Activated CD8-positive, alpha-beta memory T cell treated with anti-CD3 and anti-CD28 coated beads for 48 hours (primary cell): ENCODE results near the gene FBXO42.

Experiments
- DNase-seq, 3 experiments: peaks; one replicate each; pipeline ENCODE4 v3.0.0-alpha.2; 2020; ENCODE audit warnings: low read depth in 2 of 3, low spot score in 2 of 3

The FBXO42 gene

DNA sequence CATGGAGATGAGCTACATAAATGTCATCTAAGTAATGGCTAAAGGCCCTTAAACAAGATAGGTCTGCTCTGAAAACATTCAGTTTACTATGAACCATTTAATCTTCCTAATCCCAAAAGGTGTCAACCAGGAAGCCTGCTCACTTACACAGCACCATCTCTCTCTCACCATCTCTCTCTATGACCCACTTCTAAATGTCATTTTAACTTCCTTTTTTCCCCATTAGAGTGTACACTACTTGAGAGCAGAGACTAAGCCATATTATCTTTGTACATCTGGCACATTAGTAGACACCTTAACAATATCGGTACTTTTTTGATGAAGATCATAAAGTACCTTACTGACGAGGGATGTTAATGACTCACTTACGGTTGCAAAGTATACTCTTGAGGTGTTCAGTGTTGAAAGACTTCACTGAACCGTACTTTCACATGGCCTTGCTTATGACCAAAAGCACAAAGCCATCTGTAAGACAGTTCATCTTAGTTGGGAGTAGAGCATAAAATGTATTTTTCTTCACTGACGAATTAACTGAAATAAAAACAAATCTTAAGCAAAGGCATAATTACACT is 25.4 kb downstream of the FBXO42 start:
- DNase-seq = no peak

DNA sequence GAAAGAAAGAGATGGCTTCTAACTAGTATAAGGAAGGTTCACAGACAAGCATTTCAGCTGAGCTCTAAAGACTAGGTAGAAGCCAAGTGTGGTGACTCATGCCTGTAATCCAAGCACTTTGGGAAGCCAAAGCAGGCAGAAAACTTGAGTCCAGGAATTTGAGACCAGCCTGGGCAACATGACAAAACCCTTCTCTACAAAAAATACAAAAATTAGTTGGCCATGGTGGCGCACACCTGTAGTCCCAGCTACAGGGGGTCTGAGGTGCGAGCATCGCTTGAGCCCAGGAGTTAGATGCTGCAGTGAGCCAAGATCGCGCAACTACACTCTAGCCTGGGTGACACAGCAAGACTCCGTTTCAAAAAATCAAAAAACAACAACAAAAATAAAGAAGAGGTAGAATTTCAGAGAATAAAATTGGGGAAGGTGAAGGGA is 27.8 kb downstream of the FBXO42 start:
- no peak for DNase-seq

DNA sequence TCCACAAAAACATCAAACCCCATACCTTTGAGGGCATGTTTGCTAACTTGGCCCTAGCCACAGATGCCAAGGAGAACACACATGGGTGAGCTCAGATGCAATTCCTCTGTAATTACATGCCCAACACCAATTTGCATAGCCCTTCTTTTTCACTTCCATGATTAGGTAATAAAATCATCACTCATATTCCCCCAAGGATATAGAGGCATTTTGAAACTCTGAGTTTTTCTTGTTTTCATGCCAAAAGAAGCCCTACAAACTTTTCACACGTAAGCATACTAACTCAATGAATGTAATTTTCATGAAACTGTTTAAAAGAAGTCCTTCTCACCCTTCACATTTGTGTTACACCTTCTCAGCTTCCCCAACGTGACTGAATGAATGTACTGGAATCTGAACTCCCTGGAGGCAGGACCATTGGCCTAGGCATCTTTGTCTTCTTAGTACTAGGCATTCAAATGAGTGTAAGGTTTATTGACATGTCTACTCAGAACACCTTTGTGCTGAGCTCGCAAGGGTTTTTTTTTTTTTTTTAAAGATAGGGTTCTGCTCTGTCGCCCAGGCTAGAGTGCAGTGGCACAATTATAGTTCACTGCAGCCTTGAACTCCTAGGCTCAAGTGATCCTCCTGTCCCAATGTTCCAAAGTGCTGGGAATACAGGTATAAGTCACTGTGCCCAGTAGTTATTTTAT is 31.0 kb downstream of the FBXO42 start:
- no peak for DNase-seq

DNA sequence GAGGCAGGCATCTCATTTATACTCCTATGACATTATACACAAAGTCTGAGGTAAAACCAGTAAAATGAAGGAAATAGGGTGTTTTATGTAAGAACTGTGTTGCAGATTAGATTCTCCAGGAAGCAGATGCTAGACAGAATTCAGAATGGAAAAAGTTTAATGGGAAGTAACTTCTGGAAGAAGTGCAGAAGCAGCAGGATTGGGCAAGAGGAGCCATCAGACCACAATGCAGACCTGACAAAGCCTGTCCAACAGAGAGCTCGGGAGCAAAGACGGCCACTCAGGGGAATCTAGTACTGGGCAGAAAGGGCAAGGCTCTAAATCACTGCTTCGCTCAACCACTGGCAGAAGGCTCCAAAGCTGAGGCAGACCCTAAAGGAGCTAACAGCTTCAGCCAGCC is 33.7 kb downstream of the FBXO42 start:
- DNase-seq = no peak

DNA sequence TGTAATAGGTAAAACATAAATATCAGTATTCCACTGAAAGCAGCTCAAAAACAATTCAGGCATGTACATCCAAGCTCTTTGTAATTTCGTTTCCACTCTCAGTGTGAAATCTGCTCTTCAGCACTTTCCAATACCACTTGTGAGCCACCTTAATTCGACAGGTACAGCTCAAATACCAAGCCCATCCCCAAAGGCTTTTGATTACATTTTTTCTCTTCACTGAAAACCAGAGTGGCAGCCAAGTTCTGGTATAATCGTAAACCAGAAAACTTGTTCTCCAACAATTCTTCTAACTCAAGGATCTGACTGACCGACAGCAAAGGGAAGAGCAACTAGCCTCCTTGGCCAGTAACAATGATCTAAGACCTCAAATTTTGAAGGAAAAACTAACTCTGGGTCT is 36.8 kb downstream of the FBXO42 start:
- no peak for DNase-seq

DNA sequence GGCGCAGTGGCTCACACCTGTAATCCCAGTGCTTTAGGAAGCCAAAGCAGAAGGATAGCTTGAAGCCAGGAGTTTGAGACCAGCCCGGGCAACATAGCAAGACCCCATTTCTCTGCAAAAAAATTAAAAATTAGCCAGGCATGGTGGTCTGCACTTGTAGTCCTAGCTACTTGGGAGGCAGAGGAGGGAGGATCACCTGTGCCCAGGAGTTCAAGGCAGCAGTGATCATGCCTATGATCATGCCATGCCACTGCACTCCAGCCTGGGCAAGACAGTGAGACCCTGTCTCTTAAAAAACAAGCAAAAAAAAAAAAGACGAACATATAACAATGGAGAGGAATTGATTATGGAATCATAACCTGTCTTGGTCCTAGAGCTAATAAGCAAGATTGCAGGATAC is 45.1 kb downstream of the FBXO42 start:
- no peak for DNase-seq

DNA sequence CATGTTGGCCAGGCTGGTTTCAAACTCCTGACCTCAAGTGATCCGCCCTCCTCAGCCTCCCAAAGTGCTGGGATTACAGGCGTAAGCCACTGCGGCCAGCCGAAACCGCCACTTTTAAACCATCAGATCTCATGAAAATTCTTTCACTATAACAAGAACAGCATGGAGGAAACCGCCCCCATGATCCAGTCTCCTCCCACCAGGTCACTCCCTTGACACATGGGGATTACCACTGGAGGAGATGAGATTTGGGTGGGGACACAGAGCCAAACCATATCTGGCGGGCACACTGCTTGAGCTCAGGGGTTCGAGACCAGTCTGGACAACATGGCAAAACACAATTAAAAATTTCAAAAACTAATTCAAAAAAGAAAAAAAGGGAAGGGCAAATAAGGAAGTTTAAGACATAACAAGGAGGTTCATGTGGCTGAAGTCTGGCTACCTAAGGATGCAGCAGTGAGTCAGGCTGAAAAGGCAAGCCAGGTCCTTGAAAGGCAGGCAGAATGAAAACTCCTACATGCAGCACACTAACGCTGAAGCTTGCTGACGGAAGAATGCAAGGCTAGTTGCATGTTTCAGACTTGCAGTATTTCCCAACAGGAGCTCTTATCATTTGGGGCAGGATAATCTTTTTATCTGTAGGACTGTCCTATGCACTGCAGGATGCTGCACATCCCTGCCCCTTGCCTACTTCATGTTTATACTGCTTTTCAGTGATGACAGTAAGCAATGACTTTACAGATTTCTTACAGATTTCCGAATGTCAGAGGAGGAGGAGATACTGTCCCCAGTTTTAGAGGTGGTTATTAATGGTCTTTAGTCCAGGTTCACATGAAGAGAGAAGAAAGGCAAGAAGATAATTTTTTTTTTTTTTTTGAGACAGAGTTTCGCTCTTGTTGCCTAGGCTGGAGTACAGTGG is 49.3 kb downstream of the FBXO42 start:
- DNase-seq = no peak

DNA sequence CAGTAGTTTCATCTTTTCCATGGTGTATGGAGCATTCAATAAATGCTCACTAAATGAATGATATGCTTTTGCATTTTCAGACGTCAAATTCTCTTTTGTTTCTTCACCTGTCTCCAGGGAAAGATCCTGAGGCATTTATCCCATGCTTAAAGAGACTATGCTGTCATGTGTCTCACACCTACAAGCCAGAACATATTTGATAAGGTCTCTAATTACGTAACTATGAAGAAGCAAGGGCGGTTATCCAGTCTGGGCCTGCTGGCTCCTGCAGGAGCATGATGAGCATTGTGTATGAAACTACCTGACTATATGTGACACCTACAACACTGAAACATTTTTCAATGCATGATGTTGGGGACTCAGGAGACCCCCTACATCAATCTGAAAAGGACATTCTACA is 51.8 kb downstream of the FBXO42 start:
- no peak for DNase-seq

DNA sequence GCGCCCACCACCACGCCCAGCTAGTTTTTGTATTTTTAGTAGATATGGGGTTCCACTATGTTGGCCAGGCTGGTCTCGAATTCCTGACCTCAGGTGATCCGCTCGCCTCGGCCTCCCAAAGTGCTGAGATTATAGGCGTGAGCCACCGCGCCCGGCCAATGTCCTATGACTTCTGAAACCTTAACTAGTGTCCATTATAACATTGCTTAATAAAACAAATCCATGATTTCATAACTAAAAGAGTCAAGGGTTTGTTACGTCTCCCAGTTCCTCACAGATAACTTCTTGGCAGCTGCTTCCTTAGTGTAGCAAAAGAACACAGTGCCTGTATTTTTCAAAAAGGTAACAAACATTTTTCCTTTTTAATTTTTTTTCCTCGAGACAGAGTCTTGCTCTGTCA is 53.6 kb downstream of the FBXO42 start:
- DNase-seq = no peak

DNA sequence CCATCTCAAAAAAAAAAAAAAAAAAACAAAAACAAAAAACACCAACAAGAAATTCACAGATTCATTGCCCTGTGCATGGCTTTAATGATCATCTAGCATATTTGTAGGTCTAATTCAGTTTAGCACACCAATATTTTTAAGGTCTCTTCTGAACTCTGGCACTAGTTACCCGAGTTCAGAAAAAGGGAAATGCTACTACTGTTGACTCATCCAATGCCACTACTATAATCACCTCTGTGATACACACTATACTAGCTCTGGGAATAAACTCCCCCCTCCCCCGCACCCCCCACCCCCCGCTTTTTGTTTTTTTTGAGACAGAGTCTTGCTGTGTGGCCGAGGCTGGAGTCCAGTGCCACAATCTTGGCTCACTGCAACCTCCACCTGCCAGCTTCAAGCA is 55.6 kb downstream of the FBXO42 start:
- no peak for DNase-seq

DNA sequence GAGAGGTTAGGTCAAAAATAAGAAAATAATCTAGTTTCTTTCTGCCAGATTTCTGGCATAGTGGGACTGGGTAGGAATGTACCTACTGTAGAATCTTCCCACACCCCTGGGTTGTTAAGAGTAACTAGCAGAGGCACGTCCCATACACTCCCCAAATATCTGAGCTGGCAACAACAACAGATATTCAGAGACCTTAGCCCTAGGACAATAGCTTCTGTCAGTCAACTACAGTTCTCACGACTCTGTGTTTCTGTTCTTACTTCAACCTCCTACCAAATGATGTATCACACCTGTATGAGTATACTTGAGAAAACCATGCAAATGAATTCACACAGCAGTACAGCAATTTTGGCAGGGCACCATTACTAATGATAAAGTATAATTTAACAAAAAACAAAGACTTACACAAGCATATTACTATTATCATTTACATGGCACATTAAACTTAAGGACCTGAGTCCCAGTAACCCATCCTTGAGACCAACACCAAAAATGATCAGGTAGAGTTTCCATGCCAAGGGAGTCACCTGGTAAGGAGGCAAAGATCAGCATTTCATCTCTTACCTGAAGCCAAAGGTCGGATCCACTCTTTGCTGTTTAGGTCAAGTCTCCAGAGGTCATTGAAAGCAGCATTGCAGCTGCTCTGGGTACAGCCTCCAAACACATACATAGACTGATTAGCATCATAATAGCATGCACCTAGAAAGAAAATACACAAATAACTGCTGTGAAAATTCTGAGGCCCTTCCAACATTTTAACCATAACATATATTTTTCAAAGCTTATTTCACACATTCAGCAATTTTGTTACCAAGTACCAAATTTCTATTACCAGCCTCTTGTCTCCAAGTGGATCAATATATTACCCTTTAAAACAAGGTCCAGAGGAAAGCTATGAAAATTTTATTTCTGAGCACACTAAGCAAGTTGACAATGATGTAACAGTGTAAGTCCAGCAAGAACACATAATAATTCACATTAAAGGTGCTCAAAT is 57.8 kb downstream of the FBXO42 start:
- DNase-seq = no peak

DNA sequence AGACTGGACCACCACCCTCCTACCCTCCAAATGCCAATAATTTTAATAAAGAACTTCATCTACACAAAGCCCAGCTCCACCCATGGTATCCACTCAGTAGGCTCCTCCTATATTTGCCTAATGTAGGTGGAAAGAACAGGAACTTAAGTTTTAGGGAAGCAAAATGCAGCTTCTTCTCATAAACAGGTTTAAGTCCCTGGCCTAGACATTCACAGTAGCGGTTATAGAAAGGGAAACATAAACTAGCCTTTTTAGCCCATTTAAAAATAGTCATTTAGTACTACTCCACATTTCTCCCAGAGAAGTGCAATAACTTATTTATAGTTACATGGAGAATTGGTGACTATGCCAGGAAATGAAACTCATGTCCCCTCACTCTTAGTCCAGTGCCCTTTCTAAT is 58.7 kb downstream of the FBXO42 start:
- no peak for DNase-seq

DNA sequence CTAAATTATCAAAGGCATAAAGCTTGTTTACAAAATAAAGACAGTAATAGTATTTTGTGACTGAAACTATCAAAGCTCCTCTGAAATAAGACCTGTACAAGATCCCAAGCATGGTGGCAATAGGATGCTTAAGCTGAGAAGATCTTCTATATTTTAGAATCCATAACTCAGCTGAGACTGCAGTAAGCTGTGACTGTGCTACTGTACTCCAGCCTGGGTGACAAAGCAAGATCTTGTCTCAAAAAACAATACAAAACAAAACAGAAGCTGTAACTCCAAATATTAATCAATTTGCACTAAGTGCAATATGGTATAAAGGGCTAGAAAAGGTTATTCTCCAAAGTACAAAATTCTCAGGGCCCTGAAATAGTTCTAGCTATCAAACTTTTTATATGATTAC is 59.5 kb downstream of the FBXO42 start:
- DNase-seq = no peak

DNA sequence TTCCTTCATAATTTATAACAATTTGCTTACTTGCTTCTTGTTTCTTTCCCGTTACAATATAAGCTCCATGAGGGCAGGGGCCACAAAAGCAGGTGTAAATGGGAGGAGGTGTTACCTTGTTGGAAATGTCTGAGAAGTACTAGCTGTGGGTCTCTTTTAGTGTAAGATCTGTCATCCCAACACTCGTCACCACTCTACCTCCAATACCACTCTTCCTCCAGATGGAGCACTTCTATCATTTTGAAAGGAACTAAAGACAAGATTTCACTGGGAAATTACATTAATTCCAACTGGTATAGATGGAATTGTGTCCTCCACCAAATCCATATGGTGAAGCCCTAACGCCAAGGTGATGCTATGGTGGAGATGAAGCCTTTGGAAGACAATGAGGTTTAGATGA is 62.3 kb downstream of the FBXO42 start:
- DNase-seq = no peak

DNA sequence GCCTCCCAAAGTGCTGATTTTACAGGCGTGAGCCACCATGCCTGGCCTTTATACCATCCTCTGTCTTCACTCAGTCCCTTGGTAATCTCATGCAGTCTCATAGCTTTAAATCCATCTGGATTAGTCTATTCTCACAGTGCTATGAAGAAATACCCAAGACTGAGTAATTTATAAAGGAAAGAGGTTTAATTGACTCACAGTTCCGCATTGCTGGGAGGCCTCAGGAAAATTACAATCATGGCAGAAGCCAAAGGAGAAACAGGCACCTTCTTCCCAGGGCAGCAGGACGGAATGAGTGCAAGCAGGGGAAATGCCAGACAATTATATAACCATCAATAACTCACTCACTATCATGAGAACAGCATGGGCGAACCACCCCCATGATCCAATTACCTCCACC is 66.2 kb downstream of the FBXO42 start:
- no peak for DNase-seq

DNA sequence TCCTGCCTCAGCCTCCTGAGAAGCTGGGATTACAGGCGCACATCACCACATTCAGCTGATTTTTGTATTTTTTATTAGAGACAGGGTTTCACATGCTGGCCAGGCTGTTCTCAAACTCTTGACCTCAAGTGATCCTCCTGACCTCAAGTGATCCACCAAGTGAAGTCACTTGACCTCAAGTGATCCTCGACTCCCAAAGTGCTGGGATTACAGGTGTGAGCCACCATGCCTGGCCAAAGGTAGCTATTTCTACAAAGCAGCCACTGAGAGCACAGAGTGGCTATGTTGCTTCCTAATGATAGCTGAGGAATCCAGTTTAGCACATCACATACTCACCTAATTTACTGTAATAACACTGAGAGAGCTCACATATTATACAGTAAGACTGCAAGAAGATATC is 70.5 kb downstream of the FBXO42 start:
- DNase-seq = no peak

DNA sequence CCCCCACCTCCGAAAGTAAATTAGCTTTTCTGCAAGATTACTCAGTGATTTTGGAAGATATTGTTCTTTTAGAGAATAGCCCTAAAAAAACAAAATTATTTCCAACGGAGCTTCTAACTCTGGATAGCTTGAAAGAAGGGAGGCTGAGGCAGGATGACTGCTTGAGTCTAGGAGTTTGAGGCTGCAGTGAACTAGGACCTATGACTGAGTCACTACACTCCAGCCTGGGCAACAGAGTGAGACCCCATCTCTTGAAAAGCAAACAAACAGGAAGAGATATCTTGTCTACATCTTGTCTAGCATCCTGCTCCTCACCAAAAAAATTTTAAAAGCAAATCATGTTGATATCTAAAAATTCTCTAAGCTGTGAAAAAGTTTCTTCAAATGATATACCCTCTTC is 73.1 kb downstream of the FBXO42 start:
- no peak for DNase-seq

DNA sequence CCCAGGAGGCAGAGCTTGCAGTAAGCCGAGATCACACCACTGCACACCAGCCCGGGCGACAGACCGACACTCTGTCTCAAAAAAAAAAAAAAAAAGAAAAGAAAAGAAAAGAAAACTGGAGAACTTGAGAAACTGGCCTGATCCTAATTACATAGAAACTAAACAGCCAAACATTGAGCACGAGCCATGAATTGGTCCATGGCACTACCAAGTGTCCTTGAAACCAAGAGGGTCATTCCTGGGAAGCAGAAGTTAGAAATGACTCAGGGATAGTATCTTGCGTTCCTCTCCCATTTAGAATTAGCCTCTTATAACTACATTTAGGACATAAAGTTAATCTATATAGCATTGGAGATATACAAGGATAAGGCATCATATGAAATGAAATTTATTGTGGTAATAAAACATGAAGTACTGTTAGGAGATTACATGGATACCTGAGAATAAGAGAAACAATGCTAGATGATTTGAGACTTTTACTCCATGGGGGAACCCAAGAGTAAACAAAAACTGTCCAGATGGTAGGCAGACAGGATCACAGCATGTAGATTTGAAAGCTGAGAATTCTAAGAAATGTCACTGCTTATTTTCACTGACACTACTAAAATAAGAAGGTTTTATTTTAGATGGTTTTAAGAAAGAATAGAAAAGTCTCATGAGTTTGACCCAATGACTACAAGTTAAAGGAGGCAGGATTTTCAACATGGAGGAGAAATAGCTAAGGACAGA is 75.8 kb downstream of the FBXO42 start:
- no peak for DNase-seq

DNA sequence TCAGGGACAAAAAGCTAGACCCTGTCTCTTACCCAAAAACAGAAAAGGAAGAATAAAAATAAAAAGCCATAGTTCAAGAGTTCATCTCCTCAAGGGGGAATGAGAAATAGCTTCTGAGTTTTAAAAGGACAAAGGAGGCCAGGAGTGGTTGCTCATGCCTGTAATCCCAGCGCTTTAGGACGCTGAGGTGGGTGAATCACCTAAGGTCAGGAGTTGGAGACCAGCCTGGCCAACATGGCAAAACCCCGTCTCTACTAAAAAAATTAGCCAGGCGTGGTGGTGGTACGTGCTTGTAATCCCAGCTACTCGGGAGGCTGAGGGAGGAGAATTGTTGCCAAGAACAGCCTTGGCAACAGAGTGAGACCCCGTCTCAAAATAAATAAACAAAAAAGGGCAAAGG is 76.7 kb downstream of the FBXO42 start:
- no peak for DNase-seq

DNA sequence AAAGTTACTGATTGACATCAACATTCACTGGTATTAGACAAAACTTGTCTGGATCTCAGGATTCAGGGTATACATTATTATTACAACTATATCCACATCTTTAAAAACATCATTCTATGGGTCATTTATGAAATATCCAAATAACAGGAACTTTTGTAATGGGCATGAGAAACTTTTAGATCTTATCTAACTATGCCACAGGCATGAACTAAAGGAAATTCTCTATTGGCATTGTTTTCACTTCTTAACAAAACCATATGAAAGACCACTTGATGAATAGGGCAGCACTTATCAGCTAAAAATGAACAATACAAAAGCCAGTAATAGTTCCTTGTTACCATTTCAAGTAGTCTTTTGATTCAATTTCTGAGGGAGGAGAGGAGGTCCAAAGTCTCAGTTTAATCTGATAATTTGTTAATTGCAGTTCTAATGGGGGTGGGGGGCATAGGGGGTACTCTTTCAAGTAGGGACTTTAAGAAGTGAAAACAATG is 84.5 kb downstream of the FBXO42 start:
- no peak for DNase-seq
